CD4-positive, alpha-beta T cell (primary cell): ENCODE measurements around the gene KCNMA1. TPM values are rescaled to one million over a fixed set of nuclear protein-coding genes. Genes with fewer than 3 reads are reported as not detected.

Experiments used
- ATAC-seq: fragments of 200-7000 bp; cut with Tn5 transposase; one replicate; pipeline ENCODE4 v1.10.0; 2022; ENCODE audit warnings: mild to moderate bottlenecking; ENCODE audit not compliant: poor library complexity
- CTCF ChIA-PET: fragments of 350-600 bp; sonication (Branson Sonifier 250); formaldehyde crosslinking; loops from one replicate; lab custom pipeline; 2021; ENCODE audit warnings: antibody characterized with exemption, inconsistent platforms; lab: Charles Lee
- POLR2A ChIA-PET: fragments of 350-600 bp; sonication (Branson Sonifier 250); formaldehyde crosslinking; loops from one replicate; lab custom pipeline; 2021; ENCODE audit warnings: antibody characterized with exemption, inconsistent platforms; lab: Charles Lee
- DNase-seq, 14 experiments: peaks; one replicate each; pipeline ENCODE4 v3.0.0-alpha.2; 2013 to 2020; ENCODE audit warnings: mixed read lengths in 2 of 14
- H3K27ac ChIP-seq, 2 donors: one replicate each; pipeline versions ENCODE4 v1.5.1 to v1.7.0; 2013; ENCODE audit warnings: low read length in 2 of 2, low read depth in 1 of 2, mild to moderate bottlenecking in 1 of 2
- H3K27me3 ChIP-seq, 2 experiments: 1 replicate in 1 of 2; 2 replicates in 1 of 2; pipeline versions ENCODE4 v1.6.1 to v1.7.0; 2013; ENCODE audit warnings: low read length in 2 of 2, control low read depth in 1 of 2, mild to moderate bottlenecking in 1 of 2, moderate library complexity in 1 of 2; ENCODE audit not compliant: insufficient read depth in 2 of 2, control insufficient read depth in 1 of 2
- H3K36me3 ChIP-seq: one replicate; pipeline ENCODE4 v1.6.1; 2013; ENCODE audit warnings: low read length, control low read depth; ENCODE audit not compliant: insufficient read depth
- H3K4me1 ChIP-seq: one replicate; pipeline ENCODE4 v1.6.1; 2013; ENCODE audit warnings: low read length, control low read depth; ENCODE audit not compliant: insufficient read depth
- H3K4me3 ChIP-seq: one replicate; pipeline ENCODE4 v1.5.1; 2013; ENCODE audit warnings: mild to moderate bottlenecking, low read length, moderate library complexity
- H3K9me3 ChIP-seq, 2 experiments: 1 replicate in 1 of 2; 2 replicates in 1 of 2; pipeline versions ENCODE4 v1.6.1 to v1.7.0; 2013; ENCODE audit warnings: low read length in 2 of 2, mild to moderate bottlenecking in 2 of 2, control low read depth in 1 of 2, moderate library complexity in 1 of 2; ENCODE audit not compliant: control insufficient read depth in 1 of 2, insufficient read depth in 1 of 2
- H3K27ac Mint-ChIP-seq: one replicate; pipeline ENCODE4 v1.8.0; 2020; ENCODE audit warnings: mixed read lengths
- H3K27me3 Mint-ChIP-seq: one replicate; pipeline ENCODE4 v1.8.0; 2021; ENCODE audit warnings: mixed read lengths
- H3K36me3 Mint-ChIP-seq: one replicate; pipeline ENCODE4 v1.8.0; 2021; ENCODE audit warnings: low read depth, mixed read lengths
- H3K4me1 Mint-ChIP-seq: one replicate; pipeline ENCODE4 v1.8.0; 2021; ENCODE audit warnings: low read depth, mixed read lengths
- H3K4me3 Mint-ChIP-seq: one replicate; pipeline ENCODE4 v1.8.0; 2020; ENCODE audit warnings: mild to moderate bottlenecking, mixed read lengths
- H3K9me3 Mint-ChIP-seq: one replicate; pipeline ENCODE4 v1.8.0; 2020; ENCODE audit warnings: mixed read lengths
- CTCF ChIP-seq: fragments of 200-600 bp; IDR thresholded peaks from one replicate; pipeline ENCODE4 v1.8.0; 2022; ENCODE audit warnings: antibody characterized with exemption, mild to moderate bottlenecking
- intact Hi-C, 2 experiments: fragments of 100-400 bp; cut with DNase I in 1 of 2; cut with micrococcal nuclease in 1 of 2; formaldehyde crosslinking; loops; one replicate each; pipeline versions ENCODE4 v1.15.1 to v1.9.0; 2023 to 2025; cut with DNase I, micrococcal nuclease
- total RNA-seq, 174 experiments: library from RNA in 2 of 174; stranded (reverse) in 2 of 174; gene quantifications; one replicate each; pipeline ENCODE4 v1.2.3 and lab custom pipeline; 2021 to 2026

Gene KCNMA1
- total RNA-seq, 2 experiments from 2014 or later: not detected

DNA sequence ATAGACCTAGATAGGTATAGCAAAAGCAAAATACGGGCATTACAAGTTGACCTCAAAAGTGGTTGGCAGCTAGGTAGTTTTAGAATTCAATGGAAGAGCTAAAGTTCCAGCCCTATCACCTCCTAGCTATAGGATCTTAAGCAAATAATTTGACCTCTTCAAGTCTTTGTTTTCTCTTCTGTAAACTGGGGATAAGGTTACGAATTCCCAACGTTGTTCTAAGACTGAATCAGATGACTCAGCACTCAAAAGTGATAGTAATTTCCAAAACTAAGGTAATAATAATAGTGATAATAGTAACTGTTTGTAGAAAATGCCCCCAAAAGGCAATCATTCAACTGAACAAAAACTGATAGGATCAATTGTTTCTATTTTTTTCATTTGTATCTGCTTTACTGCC lies 445.2 kb downstream of the KCNMA1 start:
- CTCF ChIA-PET: no interaction called here
- no peak overlapping the region for H3K4me3 Mint-ChIP-seq
- no peaks in the 10 kb centered on the region for H3K4me1 ChIP-seq
- ATAC-seq: no peak
- H3K9me3 Mint-ChIP-seq: no peaks in the 10 kb centered on the region
- POLR2A ChIA-PET: no interaction called here
- no peaks in the 10 kb centered on the region for H3K27me3 ChIP-seq
- no peak overlapping the region for H3K4me3 ChIP-seq
- H3K36me3 ChIP-seq: no peaks in the 10 kb centered on the region
- no peak overlapping the region for H3K27ac ChIP-seq
- intact Hi-C loops: no loop called here
- no peaks in the 10 kb centered on the region for H3K4me1 Mint-ChIP-seq
- no peaks in the 10 kb centered on the region for H3K9me3 ChIP-seq
- no peak for TF ChIP-seq CTCF
- H3K27ac Mint-ChIP-seq: no peak overlapping the region
- H3K27me3 Mint-ChIP-seq: peaks cover 31% of the 10 kb centered on the region
- H3K36me3 Mint-ChIP-seq: no peaks in the 10 kb centered on the region
- DNase-seq: no peak

- Mint-ChIP-seq H3K36me3 (no peaks in the 10 kb centered on the region), H3K27ac (no peak overlapping the region), H3K4me1 (no peaks in the 10 kb centered on the region), H3K27me3 (peaks cover 31% of the 10 kb centered on the region), H3K4me3 (no peak overlapping the region), H3K9me3 (no peaks in the 10 kb centered on the region)
- DNase-seq (no peak), ATAC-seq (no peak)
- Histone ChIP-seq H3K27me3 (no peaks in the 10 kb centered on the region), H3K9me3 (no peaks in the 10 kb centered on the region), H3K4me1 (no peaks in the 10 kb centered on the region), H3K36me3 (no peaks in the 10 kb centered on the region), H3K4me3 (no peak overlapping the region), H3K27ac (no peak overlapping the region)
- ChIA-PET POLR2A (no interaction called here), CTCF (no interaction called here)
- intact Hi-C loops: no loop called here
- no peak for TF ChIP-seq CTCF
Measured at GRCh38 chr10:77191324-77192049, 446.1 kb downstream of the KCNMA1 start.

GRCh38 chr10:77190291-77190690 lies 447.3 kb downstream of the KCNMA1 start:
- intact Hi-C loops: no loop called here
- Mint-ChIP-seq H3K27ac (no peak overlapping the region), H3K9me3 (no peaks in the 10 kb centered on the region), H3K4me1 (no peaks in the 10 kb centered on the region), H3K36me3 (no peaks in the 10 kb centered on the region), H3K4me3 (no peak overlapping the region), H3K27me3 (peaks cover 31% of the 10 kb centered on the region)
- Histone ChIP-seq H3K27me3 (no peaks in the 10 kb centered on the region), H3K9me3 (no peaks in the 10 kb centered on the region), H3K27ac (no peak overlapping the region), H3K4me1 (no peaks in the 10 kb centered on the region), H3K4me3 (no peak overlapping the region), H3K36me3 (no peaks in the 10 kb centered on the region)
- no peak for DNase-seq
- POLR2A ChIA-PET: no interaction called here
- ATAC-seq: no peak
- no peak for TF ChIP-seq CTCF
- CTCF ChIA-PET: no interaction called here
